CD4-positive, CD25-positive, alpha-beta regulatory T cell (primary cell): ENCODE data around the gene FOXA3. TPM values are rescaled to one million over a fixed set of nuclear protein-coding genes. Genes with fewer than 3 reads are reported as not detected.

Experiments used
- ATAC-seq, 2 donors: fragments of 150-1000 bp; cut with Tn5 transposase; one replicate each; pipeline ENCODE4 v1.10.0; 2021; ENCODE audit warnings: low read depth in 2 of 2, moderate number of reproducible peaks in 2 of 2, moderate library complexity in 1 of 2
- DNase-seq, 3 donors: peaks; one replicate each; pipeline versions ENCODE4 v3.0.0 to v3.0.0-alpha.2; 2012 to 2022; ENCODE audit warnings: mixed read lengths in 1 of 3
- H3K27ac ChIP-seq: one replicate; pipeline ENCODE4 v1.7.0; 2013; ENCODE audit warnings: mild to moderate bottlenecking, low read length; ENCODE audit not compliant: insufficient read depth, poor library complexity, severe bottlenecking
- H3K27me3 ChIP-seq: one replicate; pipeline ENCODE4 v1.7.0; 2013; ENCODE audit warnings: low read length; ENCODE audit not compliant: control insufficient read depth, insufficient read depth
- H3K36me3 ChIP-seq: one replicate; pipeline ENCODE4 v1.7.0; 2013; ENCODE audit warnings: mild to moderate bottlenecking, low read length, moderate library complexity; ENCODE audit not compliant: control insufficient read depth, insufficient read depth
- H3K4me1 ChIP-seq: 2 replicates; pipeline ENCODE4 v1.7.0; 2013; ENCODE audit warnings: mild to moderate bottlenecking, low read length; ENCODE audit not compliant: insufficient read depth, control insufficient read depth, poor library complexity, severe bottlenecking
- H3K4me3 ChIP-seq: one replicate; pipeline ENCODE4 v1.7.0; 2013; ENCODE audit warnings: low read depth, mild to moderate bottlenecking, low read length, moderate library complexity
- H3K9me3 ChIP-seq, 2 experiments: 1 replicate in 1 of 2; 2 replicates in 1 of 2; pipeline ENCODE4 v1.7.0; 2013; ENCODE audit warnings: low read length in 2 of 2, mild to moderate bottlenecking in 1 of 2, moderate library complexity in 1 of 2; ENCODE audit not compliant: control insufficient read depth in 2 of 2
- H3K27ac Mint-ChIP-seq, 3 donors: one replicate each; pipeline ENCODE4 v1.8.0; 2020 to 2022; ENCODE audit warnings: mild to moderate bottlenecking in 3 of 3, mixed read lengths in 3 of 3, moderate library complexity in 2 of 3
- H3K27me3 Mint-ChIP-seq: one replicate; pipeline ENCODE4 v1.8.0; 2022; ENCODE audit warnings: mild to moderate bottlenecking, mixed read lengths
- H3K36me3 Mint-ChIP-seq: one replicate; pipeline ENCODE4 v1.8.0; 2020; ENCODE audit warnings: mixed read lengths
- H3K4me1 Mint-ChIP-seq, 4 donors: one replicate each; pipeline ENCODE4 v1.8.0; 2020 to 2022; ENCODE audit warnings: mixed read lengths in 4 of 4, mild to moderate bottlenecking in 1 of 4
- H3K4me3 Mint-ChIP-seq, 4 donors: one replicate each; pipeline ENCODE4 v1.8.0; 2020 to 2022; ENCODE audit warnings: mild to moderate bottlenecking in 4 of 4, mixed read lengths in 4 of 4, moderate library complexity in 3 of 4
- H3K9me3 Mint-ChIP-seq, 7 donors: one replicate each; pipeline ENCODE4 v1.8.0; 2020 to 2022; ENCODE audit warnings: mixed read lengths in 7 of 7, mild to moderate bottlenecking in 3 of 7, moderate library complexity in 2 of 7
- polyA plus RNA-seq, 4 donors: library from polyadenylated mRNA; unstranded; fragments of 300-500 nt; fragmentation: Illumina TruSeq; gene quantifications; one replicate each; pipeline ENCODE4 v1.2.3, GENCODE V29; 2021
- total RNA-seq: library from RNA; stranded (reverse); gene quantifications from one replicate; pipeline ENCODE4 v1.2.3, GENCODE V29; 2022

The FOXA3 gene
- total and polyA plus RNA-seq, 5 donors from 2014 or later, result not detected

GRCh38 chr19:45899919-45900589 lies 35.9 kb downstream of the FOXA3 start:
- peak overlapping the region in 1 of 3 donors; percentile 23 for H3K27ac Mint-ChIP-seq
- ATAC-seq, result no peak

DNA sequence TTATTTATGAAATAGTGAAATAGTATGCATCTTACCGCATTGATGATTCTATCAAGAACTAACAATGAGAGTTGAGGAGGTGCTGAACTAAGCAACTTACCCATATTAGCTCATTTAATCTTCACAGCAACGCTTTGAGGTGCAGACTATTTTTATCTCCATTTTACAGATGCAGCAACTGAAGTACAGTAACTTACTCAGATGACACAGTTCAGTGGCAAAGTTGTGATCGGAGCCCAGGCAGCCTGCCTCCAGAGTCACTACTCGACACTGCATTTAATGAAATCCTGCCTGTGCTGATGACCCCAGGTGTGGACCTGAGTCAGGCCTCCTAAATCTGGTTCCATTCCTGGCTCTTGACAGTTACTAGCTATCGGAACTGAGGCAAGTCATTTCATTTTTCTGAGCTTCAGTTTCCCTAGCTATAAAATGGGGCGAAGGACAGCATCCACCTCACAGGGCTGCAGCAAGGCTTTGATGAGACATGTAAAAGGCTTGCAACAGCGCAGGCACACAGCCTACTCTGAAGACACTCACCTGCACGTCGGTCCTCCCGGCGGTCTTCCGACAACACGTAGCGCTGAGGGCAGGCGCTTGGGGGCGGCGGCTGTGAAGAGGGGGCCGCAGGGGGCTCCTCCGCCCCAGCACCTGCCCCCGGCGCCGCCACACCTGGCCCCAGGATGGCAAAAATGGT lies 36.8 kb downstream of the FOXA3 start:
- Mint-ChIP-seq H3K27ac (no peak overlapping the region), H3K36me3 (peaks cover 10% of the 10 kb centered on the region), H3K4me1 (peaks cover 0 to 34% (median 16%) of the 10 kb centered on the region in 4 donors), H3K27me3 (peaks cover 4% of the 10 kb centered on the region), H3K9me3 (peaks cover 0 to 3% (median 0%) of the 10 kb centered on the region in 7 donors), H3K4me3 (peak overlapping the region; percentile 62 to 75 (median 70))
- DNase-seq (no peak), ATAC-seq (no peak)
- H3K4me1 ChIP-seq, result peaks cover 27% of the 10 kb centered on the region
- no peaks in the 10 kb centered on the region for H3K27me3 ChIP-seq
- no peaks in the 10 kb centered on the region for H3K9me3 ChIP-seq
- H3K4me3 ChIP-seq, result peak overlapping the region; percentile 18
- peaks cover 10% of the 10 kb centered on the region for H3K36me3 ChIP-seq
- H3K27ac ChIP-seq, result no peak overlapping the region

More at GRCh38 chr19:45899919-45900589, 35.9 kb downstream of the FOXA3 start:
- Mint-ChIP-seq H3K4me1 (peaks cover 0 to 35% (median 16%) of the 10 kb centered on the region in 4 donors), H3K36me3 (peaks cover 17% of the 10 kb centered on the region), H3K4me3 (peak overlapping the region; percentile 35 to 71 (median 65)), H3K27me3 (peaks cover 4% of the 10 kb centered on the region), H3K9me3 (peaks cover 0 to 3% (median 0%) of the 10 kb centered on the region in 7 donors)
- peaks cover 15% of the 10 kb centered on the region for H3K36me3 ChIP-seq
- no peak for DNase-seq
- H3K4me3 ChIP-seq, result no peak overlapping the region
- no peak overlapping the region for H3K27ac ChIP-seq
- H3K9me3 ChIP-seq, result no peaks in the 10 kb centered on the region
- no peaks in the 10 kb centered on the region for H3K27me3 ChIP-seq
- H3K4me1 ChIP-seq, result peaks cover 27% of the 10 kb centered on the region

DNA sequence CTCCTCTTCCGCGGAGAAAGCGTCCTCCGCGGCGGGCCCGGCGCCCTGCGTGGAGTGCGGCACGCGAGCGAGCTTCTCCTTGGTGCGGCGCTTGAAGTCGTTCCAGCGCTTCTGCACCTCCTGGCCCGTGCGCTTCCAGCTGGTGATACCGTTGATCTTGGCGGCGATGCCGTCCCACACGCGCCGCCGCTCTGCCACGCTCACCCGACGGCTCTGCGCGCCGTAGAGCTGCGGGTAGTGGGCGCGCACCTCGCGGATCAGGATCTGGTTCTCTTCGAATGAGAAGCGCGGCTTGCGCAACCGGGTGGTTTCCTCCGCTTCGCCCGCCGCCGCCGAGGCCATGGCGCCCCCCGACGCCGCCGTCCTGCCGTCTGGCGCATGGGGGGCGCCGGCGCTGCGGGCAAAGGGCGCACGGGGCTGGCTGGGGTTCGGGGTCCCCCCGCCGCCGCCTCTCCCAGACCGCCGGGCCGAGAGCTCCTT lies 37.3 kb downstream of the FOXA3 start:
- Histone ChIP-seq H3K4me3 (no peak overlapping the region), H3K9me3 (no peaks in the 10 kb centered on the region), H3K27ac (no peak overlapping the region), H3K36me3 (peaks cover 10% of the 10 kb centered on the region), H3K27me3 (no peaks in the 10 kb centered on the region), H3K4me1 (peaks cover 27% of the 10 kb centered on the region)
- ATAC-seq, result no peak
- Mint-ChIP-seq H3K36me3 (peaks cover 10% of the 10 kb centered on the region), H3K27me3 (peaks cover 6% of the 10 kb centered on the region), H3K27ac (peak overlapping the region in 1 of 3 donors; percentile 93), H3K4me3 (peak overlapping the region in 3 of 4 donors; percentile 61 to 96 (median 63)), H3K9me3 (peaks cover 0 to 4% (median 0%) of the 10 kb centered on the region in 7 donors), H3K4me1 (peaks cover 0 to 34% (median 16%) of the 10 kb centered on the region in 4 donors)
- peak in 1 of 3 donors; percentile 41 for DNase-seq

DNA sequence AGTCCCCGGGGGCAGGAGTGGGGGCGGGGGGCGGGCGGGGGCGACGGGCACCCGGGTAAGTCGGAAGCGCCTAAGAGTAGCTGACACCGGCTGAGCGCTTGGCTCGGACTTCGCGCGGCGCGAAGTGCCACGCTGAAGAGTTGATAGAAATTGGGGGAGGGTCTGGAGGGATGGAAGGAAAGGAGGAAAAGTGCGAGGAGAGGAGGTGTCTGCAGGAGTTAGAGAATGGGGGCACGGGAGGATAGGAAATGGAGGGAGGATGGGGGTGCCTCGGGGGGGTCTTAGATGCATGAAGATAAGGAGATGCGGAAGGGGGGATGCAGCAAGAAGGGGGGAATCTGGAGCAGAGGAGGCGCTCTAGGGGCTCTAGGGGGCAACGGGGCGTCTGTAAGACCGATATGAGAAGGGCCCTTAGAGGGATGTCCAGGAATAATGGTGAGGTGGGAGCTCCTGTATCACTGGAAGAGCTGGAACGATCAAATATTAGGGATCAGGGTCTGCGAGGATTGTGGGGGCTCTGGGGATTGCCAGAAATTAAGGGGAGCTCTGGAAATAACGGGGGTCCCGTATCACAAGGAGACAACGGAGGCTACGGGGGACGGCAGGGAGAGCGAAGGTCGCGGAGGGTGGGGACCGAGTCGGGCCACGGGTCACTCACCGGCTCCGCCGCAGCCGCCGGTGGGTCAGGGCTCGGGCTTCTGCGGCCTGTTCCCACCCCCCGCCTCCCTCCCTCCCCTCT lies 38.0 kb downstream of the FOXA3 start, which contains the start of gene MYPOP:
Gene MYPOP, minus strand, starts transcription at position 702 of the 739 bp plus-strand sequence. CDS start 840 bp downstream, outside the sequence.
- ATAC-seq (no peak), DNase-seq (peak in 1 of 3 donors; percentile 17)
- H3K27ac ChIP-seq, result peak within 1 kb of the TSS; percentile 85
- peaks cover 10% of the 10 kb centered on the region for H3K36me3 ChIP-seq
- Mint-ChIP-seq H3K36me3 (peaks cover 10% of the 10 kb centered on the region), H3K9me3 (peaks cover 0 to 4% (median 0%) of the 10 kb centered on the region in 7 donors), H3K27me3 (peaks cover 11% of the 10 kb centered on the region), H3K4me1 (peaks cover 0 to 34% (median 16%) of the 10 kb centered on the region in 4 donors), H3K27ac (peak within 1 kb of the TSS; percentile 88 to 94 (median 93)), H3K4me3 (peak within 1 kb of the TSS; percentile 93 to 97 (median 96))
- H3K9me3 ChIP-seq, result no peaks in the 10 kb centered on the region
- peak within 1 kb of the TSS; percentile 79 for H3K4me3 ChIP-seq
- H3K4me1 ChIP-seq, result peaks cover 27% of the 10 kb centered on the region
- H3K27me3 ChIP-seq, result no peaks in the 10 kb centered on the region

DNA sequence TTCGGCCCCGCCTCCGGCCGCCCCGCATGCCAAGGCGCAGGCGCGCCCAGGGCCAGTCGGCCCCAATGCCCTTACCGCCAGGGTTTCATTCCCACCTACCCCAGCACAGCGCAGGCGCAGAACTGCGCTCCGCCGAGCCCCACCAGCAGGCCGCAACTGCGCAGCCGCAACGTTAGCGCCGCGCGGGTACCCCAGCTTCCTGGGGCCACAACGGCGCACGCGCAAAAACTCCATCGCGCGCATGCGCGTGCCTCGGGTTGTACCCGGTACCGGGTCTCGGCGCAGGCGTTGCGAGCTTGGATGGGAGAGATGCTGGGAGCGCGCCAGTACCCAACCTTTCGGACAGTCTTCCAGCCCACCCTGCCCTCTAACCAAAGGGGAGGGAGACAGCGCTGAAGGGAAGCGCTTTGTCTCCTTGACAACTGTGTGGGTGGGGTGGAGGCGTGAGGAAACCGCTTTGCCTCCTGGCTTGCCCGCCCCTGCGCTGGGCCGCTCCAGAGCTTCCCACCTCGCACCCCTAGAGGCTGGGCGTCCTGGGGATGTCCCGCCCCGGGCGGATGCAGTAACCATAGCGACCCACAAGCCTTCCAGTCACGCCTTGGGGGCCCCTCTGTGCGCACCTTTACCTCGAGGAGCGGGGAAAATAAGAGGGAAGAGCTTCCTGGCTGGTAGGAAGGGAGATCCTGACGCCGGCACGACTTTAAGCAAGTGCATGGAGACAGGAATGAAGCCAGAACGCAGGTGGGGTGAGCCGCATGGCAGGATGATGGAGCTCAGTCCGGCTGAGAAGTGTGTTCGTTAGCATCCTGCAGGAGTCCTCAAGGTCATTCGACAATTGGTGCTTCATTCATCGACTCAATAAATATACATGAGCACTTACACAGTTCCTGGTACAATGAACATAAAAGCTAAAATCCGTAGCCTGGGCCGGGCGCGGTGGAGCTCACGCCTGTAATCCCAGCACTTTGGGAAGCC lies 38.8 kb downstream of the FOXA3 start:
- Mint-ChIP-seq H3K27ac (peak overlapping the region; percentile 77 to 93 (median 89)), H3K4me1 (peaks cover 0 to 34% (median 16%) of the 10 kb centered on the region in 4 donors), H3K27me3 (peaks cover 11% of the 10 kb centered on the region), H3K4me3 (peak overlapping the region; percentile 93 to 97 (median 96)), H3K36me3 (peaks cover 10% of the 10 kb centered on the region), H3K9me3 (peaks cover 0 to 4% (median 0%) of the 10 kb centered on the region in 7 donors)
- no peaks in the 10 kb centered on the region for H3K27me3 ChIP-seq
- peak overlapping the region; percentile 85 for H3K27ac ChIP-seq
- H3K36me3 ChIP-seq, result peaks cover 10% of the 10 kb centered on the region
- peaks cover 27% of the 10 kb centered on the region for H3K4me1 ChIP-seq
- ATAC-seq (peak; percentile 79 to 80), DNase-seq (peak; percentile 97 to 100 (median 99))
- peak overlapping the region; percentile 68 for H3K4me3 ChIP-seq
- no peaks in the 10 kb centered on the region for H3K9me3 ChIP-seq

GRCh38 chr19:45905011-45905410 lies 40.9 kb downstream of the FOXA3 start:
- no peak overlapping the region for H3K27ac Mint-ChIP-seq
- peaks cover 3% of the 10 kb centered on the region for H3K36me3 Mint-ChIP-seq
- peaks cover 14% of the 10 kb centered on the region for H3K27me3 Mint-ChIP-seq

More at GRCh38 chr19:45905011-45905410, 40.9 kb downstream of the FOXA3 start:
- Histone ChIP-seq H3K4me1 (peaks cover 27% of the 10 kb centered on the region), H3K27ac (no peak overlapping the region), H3K36me3 (peaks cover 4% of the 10 kb centered on the region), H3K9me3 (no peaks in the 10 kb centered on the region), H3K4me3 (no peak overlapping the region), H3K27me3 (no peaks in the 10 kb centered on the region)
- no peak overlapping the region for H3K4me3 Mint-ChIP-seq
- peaks cover 0 to 4% (median 0%) of the 10 kb centered on the region in 7 donors for H3K9me3 Mint-ChIP-seq
- no peak for DNase-seq
- no peak for ATAC-seq
- peaks cover 0 to 24% (median 12%) of the 10 kb centered on the region in 4 donors for H3K4me1 Mint-ChIP-seq
